OCI-LY7 (cell line): ENCODE data around the gene TRPM3.

Experiments used
- EZH2phosphoT487 ChIP-seq: fragments of 200-600 bp; sonication (generic); IDR thresholded peaks from 2 replicates; pipeline ENCODE4 v1.6.1; 2018; ENCODE audit warnings: low read depth, borderline replicate concordance, mild to moderate bottlenecking, mixed run types, antibody characterized with exemption, low read length, moderate library complexity, mixed read lengths
- TF ChIP-seq, protein P1 (sequence below): fragments of 200-600 bp; sonication (generic); conservative IDR thresholded peaks from 2 replicates; pipeline ENCODE4 v1.5.1; 2014; ENCODE audit warnings: mild to moderate bottlenecking, antibody characterized with exemption, low read length, moderate library complexity, mixed read lengths

DNA sequence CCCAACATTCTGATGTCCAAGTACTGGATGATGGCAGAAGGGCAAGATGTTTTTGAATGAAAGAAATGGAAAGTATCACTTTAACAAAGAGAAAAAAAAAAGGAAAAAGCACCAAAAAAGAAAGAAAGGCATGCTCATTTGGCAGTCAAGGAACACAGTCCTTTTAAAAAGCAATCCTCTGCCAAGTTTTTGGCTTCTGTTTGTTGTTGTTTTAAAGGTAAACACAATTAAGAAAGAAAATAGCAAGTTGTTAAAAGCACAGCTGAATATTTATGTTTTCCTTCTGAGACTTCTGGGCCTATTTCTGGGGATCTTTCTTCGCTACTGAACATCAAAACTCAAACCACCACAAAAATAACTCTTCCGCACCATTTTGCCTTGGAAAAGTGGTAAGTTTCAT lies 162.1 kb downstream of the TRPM3 start:
- TF ChIP-seq, protein P1, sequence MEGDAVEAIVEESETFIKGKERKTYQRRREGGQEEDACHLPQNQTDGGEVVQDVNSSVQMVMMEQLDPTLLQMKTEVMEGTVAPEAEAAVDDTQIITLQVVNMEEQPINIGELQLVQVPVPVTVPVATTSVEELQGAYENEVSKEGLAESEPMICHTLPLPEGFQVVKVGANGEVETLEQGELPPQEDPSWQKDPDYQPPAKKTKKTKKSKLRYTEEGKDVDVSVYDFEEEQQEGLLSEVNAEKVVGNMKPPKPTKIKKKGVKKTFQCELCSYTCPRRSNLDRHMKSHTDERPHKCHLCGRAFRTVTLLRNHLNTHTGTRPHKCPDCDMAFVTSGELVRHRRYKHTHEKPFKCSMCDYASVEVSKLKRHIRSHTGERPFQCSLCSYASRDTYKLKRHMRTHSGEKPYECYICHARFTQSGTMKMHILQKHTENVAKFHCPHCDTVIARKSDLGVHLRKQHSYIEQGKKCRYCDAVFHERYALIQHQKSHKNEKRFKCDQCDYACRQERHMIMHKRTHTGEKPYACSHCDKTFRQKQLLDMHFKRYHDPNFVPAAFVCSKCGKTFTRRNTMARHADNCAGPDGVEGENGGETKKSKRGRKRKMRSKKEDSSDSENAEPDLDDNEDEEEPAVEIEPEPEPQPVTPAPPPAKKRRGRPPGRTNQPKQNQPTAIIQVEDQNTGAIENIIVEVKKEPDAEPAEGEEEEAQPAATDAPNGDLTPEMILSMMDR, result no peak
- TF ChIP-seq EZH2phosphoT487, result no peak
